Endothelial cell of hepatic sinusoid (primary cell): ENCODE results near the gene OXSM.

Source experiments
- in situ Hi-C: cut with HindIII; loops from 2 replicates; pipeline ENCODE4 v1.10.0; 2017; ENCODE audit warnings: low sequenced_read_pairs

Gene OXSM

GRCh38 chr3:25803833-25804232 is 13.9 kb downstream of the OXSM start:
- in situ Hi-C loops: no loop called here

- in situ Hi-C loops: no loop called here
Observed at GRCh38 chr3:25804676-25805075, 14.8 kb downstream of the OXSM start.

GRCh38 chr3:25812644-25813043 is 22.8 kb downstream of the OXSM start:
- in situ Hi-C loops: no loop called here

- in situ Hi-C loops: no loop called here
Observed at GRCh38 chr3:25817107-25817506, 27.2 kb downstream of the OXSM start.

- in situ Hi-C loops: no loop called here
Observed at GRCh38 chr3:25817638-25818037, 27.7 kb downstream of the OXSM start.

- in situ Hi-C loops: no loop called here
Observed at GRCh38 chr3:25818335-25818734, 28.4 kb downstream of the OXSM start.

- in situ Hi-C loops: no loop called here
Observed at GRCh38 chr3:25820366-25820765, 30.5 kb downstream of the OXSM start.

GRCh38 chr3:25820816-25821486 is 31.1 kb downstream of the OXSM start:
- in situ Hi-C loops: no loop called here

- in situ Hi-C loops: no loop called here
Observed at GRCh38 chr3:25821746-25822573, 32.1 kb downstream of the OXSM start.

GRCh38 chr3:25823314-25823713 is 33.4 kb downstream of the OXSM start:
- in situ Hi-C loops: no loop called here

- in situ Hi-C loops: no loop called here
Observed at GRCh38 chr3:25826510-25826909, 36.6 kb downstream of the OXSM start.

GRCh38 chr3:25830373-25831280 is 40.7 kb downstream of the OXSM start:
- in situ Hi-C loops: no loop called here

GRCh38 chr3:25831578-25831977 is 41.7 kb downstream of the OXSM start:
- in situ Hi-C loops: no loop called here

- in situ Hi-C loops: no loop called here
Observed at GRCh38 chr3:25834346-25834745, 44.5 kb downstream of the OXSM start.

GRCh38 chr3:25836579-25836978 is 46.7 kb downstream of the OXSM start:
- in situ Hi-C loops: no loop called here

- in situ Hi-C loops: no loop called here
Observed at GRCh38 chr3:25837038-25837437, 47.1 kb downstream of the OXSM start.

- in situ Hi-C loops: no loop called here
Observed at GRCh38 chr3:25840099-25840498, 50.2 kb downstream of the OXSM start.

GRCh38 chr3:25843332-25843731 is 53.4 kb downstream of the OXSM start:
- in situ Hi-C loops: no loop called here
